ENCODE results near the gene ZNF595. TPM values are rescaled to one million over a fixed set of nuclear protein-coding genes. Genes with fewer than 3 reads are reported as not detected.

ZNF595 gene
- polyA plus RNA-seq, 4 donors = 16.6 to 28.5 (median 17.7) TPM

Other genes starting within 250 kb of the ZNF595 start
- gene ZNF718, start 71.2 kb downstream of the ZNF595 start, polyA plus RNA-seq (ENCODE audit: insufficient read length in 4 of 4) = 10 to 100 TPM in 3 of 4 donors, 1 to 10 TPM in 1; 8.1 to 18.0 (median 11.3) TPM

Data from left renal cortex interstitium (tissue), 4 donors.